DMS114 treated with DMSO at 0.1 percent for 48 hours (cell line): ENCODE results near the gene CLCN4.

Experiments
- DNase-seq: peaks from one replicate; lab custom pipeline; 2025; ENCODE audit not compliant: unreplicated experiment; lab: John Stamatoyannopoulos, UW

Gene CLCN4

GRCh38 chrX:10193587-10193986 is 36.8 kb downstream of the CLCN4 start:
- DNase-seq = no peak

DNA sequence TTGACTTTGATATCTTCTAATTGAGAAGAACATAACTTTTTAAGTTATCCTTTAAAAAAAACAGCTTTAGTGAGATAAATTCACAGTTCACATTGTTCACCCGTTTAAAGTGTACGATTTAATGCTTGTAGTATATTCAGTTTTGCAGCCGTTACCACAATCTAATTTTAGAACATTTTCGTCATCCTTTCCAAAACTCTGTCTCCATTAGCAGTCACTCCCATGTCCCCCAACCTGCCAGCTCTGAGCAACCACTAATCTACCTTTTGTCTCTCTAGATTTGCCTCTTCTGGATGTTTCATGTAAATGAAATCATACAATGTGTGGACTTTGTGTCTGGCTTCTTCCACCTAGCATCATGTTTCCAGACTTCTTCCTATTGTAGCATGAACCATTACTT is 38.6 kb downstream of the CLCN4 start:
- DNase-seq = no peak

GRCh38 chrX:10195947-10196346 is 39.2 kb downstream of the CLCN4 start:
- no peak for DNase-seq

DNA sequence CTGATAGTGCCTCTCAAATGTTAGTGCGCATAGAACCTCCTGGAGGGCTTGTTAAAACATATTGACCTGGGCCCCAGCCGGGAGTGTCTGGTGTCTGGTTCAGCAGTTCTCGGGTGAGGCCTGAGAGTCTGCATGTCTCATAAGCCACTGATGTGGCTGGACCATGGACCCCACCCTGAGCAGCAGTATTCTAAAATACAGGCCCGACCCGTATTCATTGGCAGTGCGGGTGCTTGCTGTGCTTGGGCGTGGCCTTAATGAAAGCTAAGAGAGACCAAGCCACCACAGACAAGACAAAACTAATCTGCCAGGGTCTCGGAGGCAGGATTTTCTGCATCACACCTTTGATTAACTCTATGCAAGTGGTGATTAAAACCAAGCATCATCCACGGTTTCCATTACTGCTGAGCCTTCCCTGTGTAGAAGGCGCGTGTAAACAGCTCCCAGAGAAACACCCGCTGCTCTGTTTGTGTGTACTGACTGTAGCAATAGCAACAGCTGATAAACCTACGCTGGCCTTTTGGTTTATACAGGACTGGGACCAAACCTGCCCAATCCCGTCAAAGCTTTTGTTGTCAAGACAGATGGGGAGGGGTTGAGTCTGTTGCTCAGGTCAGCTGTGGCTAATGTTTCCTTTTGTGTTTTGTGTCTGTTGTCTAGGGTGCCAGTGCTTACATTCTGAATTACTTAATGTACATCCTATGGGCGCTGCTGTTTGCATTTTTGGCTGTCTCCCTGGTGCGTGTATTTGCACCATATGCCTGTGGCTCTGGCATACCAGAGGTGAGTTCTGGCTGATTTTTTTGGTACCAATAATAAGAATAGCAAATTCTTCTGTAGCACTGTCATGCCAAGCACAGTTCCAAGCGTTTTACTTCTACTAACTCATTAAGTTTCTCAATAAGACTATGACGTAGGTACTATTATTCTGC is 40.8 kb downstream of the CLCN4 start:
- no peak for DNase-seq

DNA sequence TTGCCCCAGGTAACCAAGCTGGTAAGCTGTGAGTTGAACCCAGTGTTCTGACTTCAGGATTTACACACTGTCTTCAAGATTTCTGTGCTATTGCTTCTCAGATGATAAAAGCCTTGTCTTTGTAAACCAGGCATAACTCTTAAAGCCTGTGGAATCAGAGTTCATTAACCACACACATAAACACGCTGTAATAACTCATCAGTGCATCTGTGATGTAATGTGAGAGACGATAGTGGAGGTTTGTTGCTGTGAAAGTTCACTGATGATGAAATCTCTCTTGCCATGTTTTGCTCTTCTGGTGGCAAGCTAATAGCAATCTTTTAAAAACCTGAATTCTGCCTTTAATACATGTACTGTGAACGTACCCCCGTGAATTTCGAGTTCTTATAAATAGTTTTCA is 41.5 kb downstream of the CLCN4 start:
- no peak for DNase-seq

DNA sequence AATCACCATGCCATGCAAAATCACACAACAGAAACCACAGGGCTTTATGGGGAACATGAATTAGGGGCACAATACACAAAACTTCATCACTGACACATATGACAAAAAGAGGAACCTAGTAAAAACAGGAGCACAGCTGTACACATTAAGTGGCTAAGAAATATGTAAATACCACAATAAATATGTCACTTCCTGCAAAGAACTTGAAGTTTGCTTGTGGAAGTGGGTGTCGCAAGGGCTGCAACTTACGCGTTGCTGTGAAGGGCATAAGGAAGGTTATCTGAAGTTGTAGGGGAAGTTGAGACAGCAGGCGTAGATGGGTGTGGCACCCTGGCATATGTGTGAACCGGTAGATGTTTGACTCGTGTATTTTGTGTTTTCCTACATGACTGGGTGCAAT is 42.4 kb downstream of the CLCN4 start:
- DNase-seq = no peak

- DNase-seq = no peak
Observed at GRCh38 chrX:10203617-10204016, 46.8 kb downstream of the CLCN4 start.

DNA sequence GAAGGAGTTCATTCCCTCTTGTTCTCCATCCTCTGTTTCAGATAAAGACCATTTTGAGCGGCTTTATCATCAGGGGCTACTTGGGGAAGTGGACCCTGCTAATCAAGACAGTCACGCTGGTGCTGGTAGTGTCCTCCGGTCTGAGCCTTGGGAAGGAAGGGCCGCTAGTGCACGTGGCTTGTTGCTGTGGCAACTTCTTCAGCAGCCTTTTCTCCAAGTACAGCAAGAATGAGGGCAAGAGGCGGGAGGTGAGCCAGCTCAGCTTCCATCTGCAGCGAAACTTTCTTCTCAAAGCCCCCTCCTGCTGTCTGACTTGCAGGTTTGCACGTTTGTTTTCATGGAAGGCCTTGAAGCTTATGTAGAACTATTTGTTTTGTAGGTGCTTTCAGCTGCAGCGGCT is 49.5 kb downstream of the CLCN4 start:
- DNase-seq = no peak

GRCh38 chrX:10208281-10208856 is 51.6 kb downstream of the CLCN4 start:
- no peak for DNase-seq

GRCh38 chrX:10208953-10209352 is 52.2 kb downstream of the CLCN4 start:
- DNase-seq = no peak

DNA sequence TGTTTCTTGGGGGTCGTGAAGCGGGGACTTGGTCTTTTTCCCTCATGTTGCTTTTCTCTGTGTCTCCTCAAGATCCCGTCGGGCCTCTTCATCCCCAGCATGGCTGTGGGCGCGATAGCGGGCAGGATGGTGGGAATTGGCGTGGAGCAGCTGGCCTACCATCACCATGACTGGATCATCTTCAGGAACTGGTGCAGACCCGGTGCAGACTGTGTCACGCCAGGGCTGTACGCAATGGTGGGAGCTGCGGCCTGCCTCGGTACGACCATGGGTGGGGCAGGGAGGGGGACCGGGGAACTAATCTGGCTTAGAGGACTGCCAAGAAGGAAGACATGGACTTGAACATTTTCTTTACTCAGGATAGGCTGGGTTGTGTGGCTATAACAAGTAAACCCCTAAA is 55.6 kb downstream of the CLCN4 start:
- no peak for DNase-seq

DNA sequence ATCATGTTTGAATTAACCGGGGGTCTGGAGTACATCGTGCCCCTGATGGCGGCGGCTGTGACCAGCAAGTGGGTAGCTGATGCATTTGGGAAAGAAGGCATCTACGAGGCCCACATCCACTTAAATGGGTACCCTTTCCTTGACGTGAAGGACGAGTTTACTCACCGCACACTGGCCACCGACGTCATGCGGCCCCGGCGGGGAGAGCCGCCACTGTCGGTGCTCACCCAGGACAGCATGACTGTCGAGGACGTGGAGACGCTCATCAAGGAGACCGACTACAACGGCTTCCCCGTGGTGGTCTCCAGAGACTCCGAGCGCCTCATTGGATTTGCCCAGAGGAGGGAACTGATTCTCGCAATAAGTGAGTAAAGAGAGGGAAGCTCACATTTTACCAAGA is 56.9 kb downstream of the CLCN4 start:
- no peak for DNase-seq

DNA sequence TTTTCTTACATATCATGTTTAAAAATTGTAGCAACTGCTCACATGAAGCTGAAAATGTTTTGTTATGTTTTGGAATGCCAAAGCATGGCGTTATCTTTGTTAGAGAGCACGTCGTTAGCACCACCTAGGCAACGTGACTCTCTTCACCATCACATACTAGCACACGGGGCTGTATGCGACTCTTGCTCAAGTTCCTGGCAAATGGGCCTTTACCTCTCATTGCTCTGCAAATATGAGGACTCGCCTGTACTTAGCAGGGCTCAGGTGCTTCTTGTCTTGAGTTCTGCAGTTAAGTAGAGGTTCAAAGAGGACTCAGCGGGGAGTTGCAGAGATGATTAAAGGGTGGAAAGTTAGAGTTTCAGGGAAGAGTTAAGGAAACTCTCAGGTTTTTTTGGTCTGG is 59.4 kb downstream of the CLCN4 start:
- DNase-seq = no peak

GRCh38 chrX:10217198-10217597 is 60.4 kb downstream of the CLCN4 start:
- no peak for DNase-seq

GRCh38 chrX:10221651-10222050 is 64.9 kb downstream of the CLCN4 start:
- DNase-seq = no peak

- no peak for DNase-seq
Observed at GRCh38 chrX:10223276-10223675, 66.5 kb downstream of the CLCN4 start.

DNA sequence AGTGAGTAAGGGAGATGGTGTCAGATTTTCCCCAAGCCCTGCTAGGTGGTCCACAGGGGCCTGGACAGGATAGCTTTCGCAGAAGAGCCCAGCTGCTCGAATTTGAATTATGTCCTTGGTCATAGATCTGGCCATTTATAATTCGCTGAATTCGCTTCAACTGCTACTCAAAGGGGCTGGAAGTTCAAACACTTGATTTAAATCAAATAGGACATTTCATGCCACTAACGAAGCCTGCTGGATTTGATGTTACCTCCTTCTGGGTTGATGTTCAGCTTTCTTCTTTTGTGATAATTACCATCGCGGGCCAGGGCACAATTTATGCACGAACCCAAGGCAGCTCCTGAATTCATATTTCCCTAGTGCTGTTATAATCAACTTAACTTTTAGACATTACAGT is 67.0 kb downstream of the CLCN4 start:
- no peak for DNase-seq

- no peak for DNase-seq
Observed at GRCh38 chrX:10230222-10230621, 73.4 kb downstream of the CLCN4 start.

- DNase-seq = no peak
Observed at GRCh38 chrX:10231461-10231860, 74.7 kb downstream of the CLCN4 start.

DNA sequence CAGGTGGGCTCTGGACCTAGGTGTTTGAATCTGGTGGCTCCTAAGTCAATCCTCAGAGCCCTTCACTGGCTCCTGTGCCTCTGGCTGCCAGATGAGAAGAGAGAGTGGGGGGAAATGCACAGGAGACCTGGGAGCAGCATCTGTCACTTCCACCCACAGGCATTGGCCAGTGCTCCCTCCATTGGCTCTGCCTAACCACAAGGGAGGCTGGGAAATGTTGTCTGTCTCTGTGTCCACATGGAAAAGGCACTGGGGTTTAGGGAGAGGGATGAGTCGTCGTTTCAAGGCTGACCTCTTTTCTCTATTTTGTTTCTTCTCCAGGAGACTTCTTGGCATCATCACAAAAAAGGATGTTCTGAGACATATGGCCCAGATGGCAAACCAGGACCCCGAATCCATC is 76.4 kb downstream of the CLCN4 start:
- no peak for DNase-seq

DNA sequence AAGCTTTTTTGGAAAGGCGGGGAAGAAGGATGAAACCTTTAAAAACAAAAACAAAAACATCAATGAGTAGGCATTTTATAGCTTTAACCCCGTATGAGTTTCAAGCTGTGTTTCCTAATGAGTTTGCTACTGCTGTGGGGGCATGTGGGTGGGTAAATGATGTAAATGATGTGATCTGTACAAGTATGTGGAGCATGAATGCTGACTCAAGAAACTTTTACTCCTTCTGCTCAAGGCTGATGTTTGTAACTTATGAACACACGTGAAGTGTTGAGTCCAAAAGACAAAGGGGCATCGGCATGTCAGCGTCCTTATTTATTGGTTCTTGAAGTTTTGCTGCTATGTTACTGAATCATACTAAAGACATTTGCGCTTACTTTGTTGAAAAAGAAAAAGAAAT is 76.9 kb downstream of the CLCN4 start:
- DNase-seq = no peak

GRCh38 chrX:10235851-10236250 is 79.1 kb downstream of the CLCN4 start:
- DNase-seq = no peak

DNA sequence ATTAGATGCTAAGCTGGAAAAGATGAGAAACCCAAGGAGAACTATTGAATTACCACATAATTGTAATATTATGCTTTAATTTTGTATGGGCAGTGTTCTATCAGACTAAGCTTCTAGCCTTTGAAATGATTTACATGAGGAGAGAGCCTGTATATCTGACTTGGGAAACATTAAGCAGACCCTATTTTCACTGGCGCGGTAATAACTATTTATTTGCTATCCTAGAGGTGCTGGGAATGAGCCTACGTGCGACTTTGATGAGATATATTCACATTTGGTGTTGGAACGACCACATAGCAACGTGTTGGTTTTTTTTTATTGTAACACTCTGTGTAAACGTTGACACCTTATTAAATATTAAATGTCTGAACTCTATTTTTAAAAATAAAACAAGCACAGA is 80.5 kb downstream of the CLCN4 start:
- DNase-seq = no peak
